ENCODE measurements around the gene PLEK.
"Not testable (repeated sequence)": the region's sequence is repeated elsewhere in the genome, so short reads cannot be mapped to it uniquely, and the experiment has no call there.

PLEK gene

GRCh38 chr2:68377137-68377780 is 12.2 kb downstream of the PLEK start:
- TF ChIP-seq EZH2phosphoT487 (IDR thresholded peaks at IDR 0.05; ENCODE audit: borderline replicate concordance, low read length), result no peak
- TF ChIP-seq, protein P1, sequence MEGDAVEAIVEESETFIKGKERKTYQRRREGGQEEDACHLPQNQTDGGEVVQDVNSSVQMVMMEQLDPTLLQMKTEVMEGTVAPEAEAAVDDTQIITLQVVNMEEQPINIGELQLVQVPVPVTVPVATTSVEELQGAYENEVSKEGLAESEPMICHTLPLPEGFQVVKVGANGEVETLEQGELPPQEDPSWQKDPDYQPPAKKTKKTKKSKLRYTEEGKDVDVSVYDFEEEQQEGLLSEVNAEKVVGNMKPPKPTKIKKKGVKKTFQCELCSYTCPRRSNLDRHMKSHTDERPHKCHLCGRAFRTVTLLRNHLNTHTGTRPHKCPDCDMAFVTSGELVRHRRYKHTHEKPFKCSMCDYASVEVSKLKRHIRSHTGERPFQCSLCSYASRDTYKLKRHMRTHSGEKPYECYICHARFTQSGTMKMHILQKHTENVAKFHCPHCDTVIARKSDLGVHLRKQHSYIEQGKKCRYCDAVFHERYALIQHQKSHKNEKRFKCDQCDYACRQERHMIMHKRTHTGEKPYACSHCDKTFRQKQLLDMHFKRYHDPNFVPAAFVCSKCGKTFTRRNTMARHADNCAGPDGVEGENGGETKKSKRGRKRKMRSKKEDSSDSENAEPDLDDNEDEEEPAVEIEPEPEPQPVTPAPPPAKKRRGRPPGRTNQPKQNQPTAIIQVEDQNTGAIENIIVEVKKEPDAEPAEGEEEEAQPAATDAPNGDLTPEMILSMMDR (IDR thresholded peaks at IDR 0.05; ENCODE audit: low read depth, low read length, poor library complexity, severe bottlenecking), result no peak
- H3K79me2 ChIP-seq (ENCODE audit: control insufficient read depth, low read length), result peaks cover 51% of the 10 kb centered on the region
- no peaks in the 10 kb centered on the region for H3K9me2 ChIP-seq (replicated peaks; ENCODE audit: control insufficient read depth, low read length)
- H3K9me3 ChIP-seq (ENCODE audit: control insufficient read depth, insufficient read depth, low read length), result no peaks in the 10 kb centered on the region
- H3K27me3 ChIP-seq (ENCODE audit: control insufficient read depth, low read length), result no peaks in the 10 kb centered on the region
- H3K4me1 ChIP-seq (ENCODE audit: control insufficient read depth, low read length), result peaks cover 32% of the 10 kb centered on the region
- H3F3A ChIP-seq (ENCODE audit: control insufficient read depth, insufficient read depth), result 0 out of 2 replicates have a peak, but pooled peaks cover 3% of the 10 kb centered on the region
- H4K20me1 ChIP-seq (ENCODE audit: control insufficient read depth, insufficient read depth, low read depth, low read length), result no peaks in the 10 kb centered on the region
- H3K4me2 ChIP-seq (ENCODE audit: low read length), result peak overlapping the region; percentile 32
- no peak overlapping the region for H3K27ac ChIP-seq (ENCODE audit: low read depth, low read length)
- H3K4me3 ChIP-seq (ENCODE audit: low read length), result peak overlapping the region; percentile 30
- peaks cover 29% of the 10 kb centered on the region for H3K36me3 ChIP-seq (ENCODE audit: control insufficient read depth, low read length)

DNA sequence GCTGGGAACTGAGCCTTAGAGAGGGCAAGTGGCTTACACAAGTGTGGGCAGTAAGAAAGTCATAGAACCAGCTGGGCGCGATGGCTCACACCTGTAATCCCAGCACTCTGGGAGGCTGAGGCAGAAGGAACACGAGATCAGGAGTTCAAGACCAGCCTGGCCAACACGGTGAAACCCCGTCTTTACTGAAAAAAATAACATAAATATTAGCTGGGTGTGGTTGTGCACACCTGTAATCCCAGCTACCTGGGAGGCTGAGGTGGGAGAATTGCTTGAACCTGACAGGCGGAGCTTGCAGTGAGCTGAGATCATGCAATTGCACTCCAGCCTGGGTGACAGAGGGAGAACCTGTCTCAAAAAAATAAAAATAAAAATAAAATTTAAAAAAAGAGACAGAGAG is 13.7 kb downstream of the PLEK start:
- not testable (repeated sequence) for H3F3A ChIP-seq (ENCODE audit: control insufficient read depth, insufficient read depth); H3K4me2 ChIP-seq (ENCODE audit: low read length); H3K4me3 ChIP-seq (ENCODE audit: low read length); H3K9me2 ChIP-seq (replicated peaks; ENCODE audit: control insufficient read depth, low read length); H3K27me3 ChIP-seq (ENCODE audit: control insufficient read depth, low read length); H3K9me3 ChIP-seq (ENCODE audit: control insufficient read depth, insufficient read depth, low read length); H4K20me1 ChIP-seq (ENCODE audit: control insufficient read depth, insufficient read depth, low read depth, low read length); H3K27ac ChIP-seq (ENCODE audit: low read depth, low read length)
- peaks cover 37% of the 10 kb centered on the region for H3K4me1 ChIP-seq (ENCODE audit: control insufficient read depth, low read length)
- H3K79me2 ChIP-seq (ENCODE audit: control insufficient read depth, low read length), result peaks cover 42% of the 10 kb centered on the region
- peaks cover 40% of the 10 kb centered on the region for H3K36me3 ChIP-seq (ENCODE audit: control insufficient read depth, low read length)

- TF ChIP-seq EZH2phosphoT487 (IDR thresholded peaks at IDR 0.05; ENCODE audit: borderline replicate concordance, low read length), result no peak
- TF ChIP-seq, protein P1 (IDR thresholded peaks at IDR 0.05; ENCODE audit: low read depth, low read length, poor library complexity, severe bottlenecking), result no peak
- Histone ChIP-seq H3K4me3 (ENCODE audit: low read length) (no peak overlapping the region), H4K20me1 (ENCODE audit: control insufficient read depth, insufficient read depth, low read depth, low read length) (no peaks in the 10 kb centered on the region), H3K9me3 (ENCODE audit: control insufficient read depth, insufficient read depth, low read length) (no peaks in the 10 kb centered on the region), H3K27ac (ENCODE audit: low read depth, low read length) (no peak overlapping the region), H3K27me3 (ENCODE audit: control insufficient read depth, low read length) (no peaks in the 10 kb centered on the region), H3K4me2 (ENCODE audit: low read length) (no peak overlapping the region), H3K36me3 (ENCODE audit: control insufficient read depth, low read length) (peaks cover 43% of the 10 kb centered on the region), H3K79me2 (ENCODE audit: control insufficient read depth, low read length) (peaks cover 41% of the 10 kb centered on the region), H3K4me1 (ENCODE audit: control insufficient read depth, low read length) (peaks cover 40% of the 10 kb centered on the region), H3K9me2 (replicated peaks; ENCODE audit: control insufficient read depth, low read length) (no peaks in the 10 kb centered on the region), H3F3A (ENCODE audit: control insufficient read depth, insufficient read depth) (0 out of 2 replicates have a peak, but pooled peaks cover 3% of the 10 kb centered on the region)
Measured at GRCh38 chr2:68379184-68379708, 14.2 kb downstream of the PLEK start.

GRCh38 chr2:68383778-68384177 is 18.7 kb downstream of the PLEK start:
- Histone ChIP-seq H3K4me1 (ENCODE audit: control insufficient read depth, low read length) (peaks cover 57% of the 10 kb centered on the region), H3K9me2 (replicated peaks; ENCODE audit: control insufficient read depth, low read length) (no peaks in the 10 kb centered on the region), H3K9me3 (ENCODE audit: control insufficient read depth, insufficient read depth, low read length) (no peaks in the 10 kb centered on the region), H3K27ac (ENCODE audit: low read depth, low read length) (no peak overlapping the region), H3K36me3 (ENCODE audit: control insufficient read depth, low read length) (peaks cover 65% of the 10 kb centered on the region), H3K79me2 (ENCODE audit: control insufficient read depth, low read length) (no peaks in the 10 kb centered on the region; the same call in 1 of the 2 replicates), H3F3A (ENCODE audit: control insufficient read depth, insufficient read depth) (peaks cover 24% of the 10 kb centered on the region), H3K4me3 (ENCODE audit: low read length) (no peak overlapping the region), H3K4me2 (ENCODE audit: low read length) (no peak overlapping the region), H4K20me1 (ENCODE audit: control insufficient read depth, insufficient read depth, low read depth, low read length) (no peaks in the 10 kb centered on the region), H3K27me3 (ENCODE audit: control insufficient read depth, low read length) (no peaks in the 10 kb centered on the region)
- TF ChIP-seq EZH2phosphoT487 (IDR thresholded peaks at IDR 0.05; ENCODE audit: borderline replicate concordance, low read length), result no peak
- TF ChIP-seq, protein P1 (IDR thresholded peaks at IDR 0.05; ENCODE audit: low read depth, low read length, poor library complexity, severe bottlenecking), result no peak
